B cell (primary cell): ENCODE data around the gene LRRC2. TPM values are rescaled to one million over a fixed set of nuclear protein-coding genes. Genes with fewer than 3 reads are reported as not detected.

Source experiments
- ATAC-seq: fragments of 200-7000 bp; cut with Tn5 transposase; one replicate; pipeline ENCODE4 v1.10.0; 2021; ENCODE audit warnings: low read depth, mild to moderate bottlenecking, moderate number of reproducible peaks, moderate library complexity
- CTCF ChIA-PET: fragments of 350-600 bp; sonication (Branson Sonifier 250); formaldehyde crosslinking; loops from one replicate; lab custom pipeline; 2021; ENCODE audit warnings: antibody characterized with exemption, inconsistent platforms; lab: Charles Lee
- POLR2A ChIA-PET: fragments of 350-600 bp; sonication (Branson Sonifier 250); formaldehyde crosslinking; loops from one replicate; lab custom pipeline; 2021; ENCODE audit warnings: antibody characterized with exemption; lab: Charles Lee
- DNase-seq: peaks from one replicate; pipeline ENCODE4 v3.0.0; 2013
- H2AFZ ChIP-seq: 2 replicates; pipeline ENCODE4 v1.6.1; 2012; ENCODE audit warnings: mild to moderate bottlenecking, low read depth, low read length; ENCODE audit not compliant: insufficient read depth, poor library complexity, severe bottlenecking
- H3K27ac ChIP-seq, 2 donors: 1 replicate in 1 of 2; 2 replicates in 1 of 2; pipeline ENCODE4 v1.5.1; 2012 to 2013; ENCODE audit warnings: low read length in 2 of 2, mild to moderate bottlenecking in 2 of 2, moderate library complexity in 1 of 2
- H3K27me3 ChIP-seq, 4 experiments: fragments of 200-600 bp in 1 of 4; sonication (generic) in 1 of 4; replicated peaks in 1 of 4; 1 replicate in 2 of 4; 2 replicates in 2 of 4; pipeline versions ENCODE4 v1.6.1 to v1.7.0; 2013 to 2016; ENCODE audit warnings: low read length in 3 of 4, mild to moderate bottlenecking in 2 of 4, mixed read lengths in 1 of 4, moderate library complexity in 1 of 4; ENCODE audit not compliant: insufficient read depth in 4 of 4, control insufficient read depth in 3 of 4; ENCODE audit errors: control extremely low read depth in 1 of 4
- H3K36me3 ChIP-seq, 2 experiments: replicated peaks in 1 of 2; 1 replicate in 1 of 2; 2 replicates in 1 of 2; pipeline versions ENCODE4 v1.6.1 to v1.7.1; 2013; ENCODE audit warnings: low read length in 1 of 2; ENCODE audit not compliant: insufficient read depth in 2 of 2, control insufficient read depth in 1 of 2; ENCODE audit errors: control extremely low read depth in 1 of 2, extremely low read depth in 1 of 2
- H3K4me1 ChIP-seq, 2 donors: fragments of 200-600 bp in 1 of 2; sonication (generic) in 1 of 2; 1 replicate in 1 of 2; 2 replicates in 1 of 2; pipeline versions ENCODE4 v1.5.1 to v1.6.1; 2013 to 2017; ENCODE audit warnings: low read length in 2 of 2; ENCODE audit not compliant: control insufficient read depth in 2 of 2, insufficient read depth in 2 of 2
- H3K4me2 ChIP-seq: replicated peaks from 2 replicates; pipeline ENCODE3; 2012; ENCODE audit warnings: mild to moderate bottlenecking, low read depth, low read length; ENCODE audit not compliant: poor library complexity, severe bottlenecking
- H3K4me3 ChIP-seq, 5 experiments: fragments of 200-600 bp in 1 of 5; sonication (generic) in 1 of 5; 1 replicate in 3 of 5; 2 replicates in 2 of 5; pipeline versions ENCODE4 v1.5.1 to v1.7.0; 2011 to 2016; ENCODE audit warnings: low read length in 4 of 5, mild to moderate bottlenecking in 4 of 5, low read depth in 2 of 5, control low read depth in 1 of 5, moderate library complexity in 1 of 5; ENCODE audit not compliant: insufficient read depth in 1 of 5; ENCODE audit errors: control extremely low read depth in 1 of 5, extremely low read depth in 1 of 5
- H3K79me2 ChIP-seq: fragments of 200-600 bp; sonication (generic); one replicate; pipeline ENCODE4 v1.6.0; 2016; ENCODE audit warnings: low read length; ENCODE audit not compliant: control insufficient read depth, insufficient read depth
- H3K9ac ChIP-seq: fragments of 200-600 bp; sonication (generic); 2 replicates; pipeline ENCODE4 v1.6.1; 2017; ENCODE audit warnings: mild to moderate bottlenecking, low read length, moderate library complexity
- H3K9me3 ChIP-seq, 3 donors: one replicate each; pipeline versions ENCODE4 v1.6.1 to v1.7.1; 2013; ENCODE audit warnings: low read length in 2 of 3; ENCODE audit not compliant: control insufficient read depth in 2 of 3, insufficient read depth in 1 of 3; ENCODE audit errors: control extremely low read depth in 1 of 3
- H4K20me1 ChIP-seq: 2 replicates; pipeline ENCODE4 v1.6.0; 2012; ENCODE audit warnings: mild to moderate bottlenecking, low read length; ENCODE audit not compliant: insufficient read depth, control insufficient read depth, poor library complexity, severe bottlenecking
- H3K27ac Mint-ChIP-seq: one replicate; pipeline ENCODE4 v1.8.0; 2021; ENCODE audit warnings: mixed read lengths
- H3K27me3 Mint-ChIP-seq: one replicate; pipeline ENCODE4 v1.8.0; 2021; ENCODE audit warnings: mixed read lengths
- H3K4me1 Mint-ChIP-seq: one replicate; pipeline ENCODE4 v1.8.0; 2021; ENCODE audit warnings: mixed read lengths
- H3K4me3 Mint-ChIP-seq: one replicate; pipeline ENCODE4 v1.8.0; 2021; ENCODE audit warnings: mixed read lengths
- H3K9me3 Mint-ChIP-seq: one replicate; pipeline ENCODE4 v1.8.0; 2022; ENCODE audit warnings: mixed read lengths; ENCODE audit not compliant: insufficient read depth
- CTCF ChIP-seq: fragments of 200-600 bp; IDR thresholded peaks from one replicate; pipeline ENCODE4 v1.8.0; 2022; ENCODE audit warnings: antibody characterized with exemption, mild to moderate bottlenecking
- EZH2 ChIP-seq: IDR thresholded peaks from 2 replicates; pipeline ENCODE4 v1.6.1; 2012; ENCODE audit warnings: borderline replicate concordance, low read depth, mild to moderate bottlenecking, moderate library complexity, low read length; ENCODE audit not compliant: insufficient read depth, poor library complexity, severe bottlenecking
- WGBS: methylation state at CpG from one replicate; pipeline ENCODE4 v1.1.5; 2013; ENCODE audit warnings: missing lambda C conversion rate; ENCODE audit not compliant: insufficient coverage; 5-methylcytosine and 5-hydroxymethylcytosine counted together
- intact Hi-C: fragments of 100-400 bp; cut with micrococcal nuclease; formaldehyde crosslinking; loops from one replicate; pipeline ENCODE4 v1.10.0; 2022
- polyA plus RNA-seq: library from polyadenylated mRNA; depleted of rRNA; stranded (reverse); fragments of >200 nt; gene quantifications from 2 replicates; pipeline ENCODE4 v1.2.3, GENCODE V29; 2012
- total RNA-seq, 2 donors: library from RNA; stranded (reverse); fragments of 120-200 nt in 1 of 2; gene quantifications; 1 replicate in 1 of 2; 2 replicates in 1 of 2; pipeline versions ENCODE4 v1.2.3 to v1.2.4, GENCODE V29; 2013 to 2022

LRRC2 gene
- total and polyA plus RNA-seq, 2 donors (not counting 1 experiment from before 2014, with no cell fraction given) = 0.04 TPM; not detected in 1

DNA sequence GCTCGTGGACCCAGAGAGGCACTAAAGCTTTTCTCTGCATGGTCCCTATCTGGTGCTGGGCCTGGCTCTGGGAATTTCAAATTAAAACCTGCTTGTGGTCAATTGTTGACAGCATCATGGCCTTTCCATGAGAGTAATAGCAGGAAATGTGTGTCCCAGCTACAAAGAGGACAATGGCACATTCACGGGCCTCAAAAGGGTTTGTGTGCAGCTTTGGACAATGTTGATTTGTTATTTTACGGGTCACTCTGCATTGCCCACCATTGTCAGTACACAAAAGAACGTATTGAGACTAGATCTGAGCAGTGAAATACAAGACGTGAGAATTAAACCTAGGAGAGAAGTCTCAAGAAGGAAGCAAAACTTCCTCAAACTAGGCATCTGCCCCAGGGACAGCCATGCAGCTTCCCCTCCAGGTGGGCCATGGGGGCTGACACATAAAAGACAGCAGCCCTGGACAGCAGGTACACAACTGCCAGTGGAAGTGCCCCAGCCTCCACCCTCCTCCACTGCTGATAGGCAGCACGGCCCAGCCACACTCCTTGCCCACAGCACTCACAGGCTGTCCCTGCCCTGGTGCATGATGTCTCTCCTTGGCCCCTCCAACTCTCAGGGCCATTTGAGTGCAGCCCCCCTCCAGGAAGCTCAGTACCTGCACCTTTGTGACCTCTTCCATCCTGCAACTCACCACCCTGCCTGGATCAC, 85.5 kb downstream of the LRRC2 start:
- Histone ChIP-seq H3K4me2 (no peak overlapping the region), H3K9me3 (no peaks in the 10 kb centered on the region), H3K4me3 (no peak overlapping the region), H3K36me3 (no peaks in the 10 kb centered on the region), H4K20me1 (no peaks in the 10 kb centered on the region), H3K27ac (no peak overlapping the region), H2AFZ (no peak overlapping the region), H3K4me1 (no peaks in the 10 kb centered on the region), H3K9ac (no peak overlapping the region), H3K27me3 (peaks cover 0 to 14% (median 6%) of the 10 kb centered on the region in 4 experiments), H3K79me2 (no peaks in the 10 kb centered on the region)
- POLR2A ChIA-PET = no interaction called here
- Mint-ChIP-seq H3K4me3 (no peak overlapping the region), H3K27me3 (peaks cover 28% of the 10 kb centered on the region), H3K27ac (no peak overlapping the region), H3K4me1 (no peaks in the 10 kb centered on the region), H3K9me3 (no peaks in the 10 kb centered on the region)
- TF ChIP-seq CTCF (no peak), EZH2 (no peak)
- intact Hi-C loops = loop anchor here (10.0 kb wide), 1 partner anchor 214 kb away; the partner anchor contains the start of gene ALS2CL
- 91% methylated on average over 3 of the region's 6 CpGs for WGBS
- CTCF ChIA-PET = interaction anchor here (1.2 kb wide), 2 partner anchors 8 to 77 kb away, joined by 3 to 4 read pairs; no protein-coding TSS in a partner anchor
- ATAC-seq (no peak), DNase-seq (no peak)

- Histone ChIP-seq H3K4me2 (no peak overlapping the region), H3K9ac (no peak overlapping the region), H4K20me1 (no peaks in the 10 kb centered on the region), H3K9me3 (no peaks in the 10 kb centered on the region), H2AFZ (no peak overlapping the region), H3K4me1 (no peaks in the 10 kb centered on the region), H3K4me3 (no peak overlapping the region), H3K36me3 (no peaks in the 10 kb centered on the region), H3K79me2 (no peaks in the 10 kb centered on the region), H3K27ac (no peak overlapping the region), H3K27me3 (peaks cover 0 to 14% (median 6%) of the 10 kb centered on the region in 4 experiments)
- Mint-ChIP-seq H3K27ac (no peak overlapping the region), H3K4me1 (no peaks in the 10 kb centered on the region), H3K27me3 (peaks cover 36% of the 10 kb centered on the region), H3K4me3 (no peak overlapping the region), H3K9me3 (no peaks in the 10 kb centered on the region)
- no peak for ATAC-seq
- ChIA-PET CTCF (interaction anchor here (1.2 kb wide), 2 partner anchors 9 to 78 kb away, joined by 3 to 4 read pairs; no protein-coding TSS in a partner anchor), POLR2A (no interaction called here)
- WGBS = 92% methylated on average over 3 of the region's 5 CpGs
- DNase-seq = no peak
- TF ChIP-seq EZH2 = no peak
- TF ChIP-seq CTCF = no peak
- intact Hi-C loops = loop anchor here (10.0 kb wide), 1 partner anchor 215 kb away; the partner anchor contains the start of gene ALS2CL
Observed at GRCh38 chr3:46479696-46480095, 86.4 kb downstream of the LRRC2 start.
